HCT116 (cell line): ENCODE results near the gene ASB7. TPM values are rescaled to one million over a fixed set of nuclear protein-coding genes. Genes with fewer than 3 reads are reported as not detected.

Experiments used
- ATAC-seq: fragments of 200-7000 bp; cut with Tn5 transposase; 2 replicates; pipeline ENCODE4 v1.9.1; 2020; ENCODE audit warnings: mild to moderate bottlenecking, moderate library complexity
- BruUV-seq: library from RNA; stranded (reverse); fragments of 400-500 nt; replicated peaks from 2 replicates; lab custom pipeline; 2021; lab: Mats Ljungman, UMichigan
- CTCF ChIA-PET: fragments of 300-600 bp; sonication (Branson Sonifier 250); formaldehyde crosslinking; loops from one replicate; lab custom pipeline; 2021; ENCODE audit warnings: antibody characterized with exemption; lab: Charles Lee
- POLR2A ChIA-PET: fragments of 300-600, 350-600 bp; sonication (Branson Sonifier 250); formaldehyde crosslinking; loops from one replicate; lab custom pipeline; 2021; ENCODE audit warnings: antibody characterized with exemption; lab: Charles Lee
- RAD21 ChIA-PET, 2 experiments: fragments of 300-600 bp; sonication (Branson Sonifier 250); formaldehyde crosslinking; loops; one replicate each; lab custom pipeline; 2023; ENCODE audit warnings: low total read pairs in 2 of 2; ENCODE audit not compliant: uncharacterized antibody in 2 of 2, unreplicated experiment in 2 of 2, low non-redundant PET in 1 of 2; lab: Charles Lee
- DNase-seq: peaks from one replicate; pipeline ENCODE4 v3.0.0-alpha.2; 2010; ENCODE audit warnings: low read depth, low spot score
- H2AFZ ChIP-seq: fragments of 200-600 bp; shearing (Covaris generic), sonication (generic); 2 replicates; pipeline ENCODE4 v1.6.1; 2017; ENCODE audit warnings: low read depth, mixed run types, mixed read lengths, antibody characterized with exemption, low read length; ENCODE audit not compliant: poor library complexity, severe bottlenecking
- H3K27ac ChIP-seq: 2 replicates; pipeline ENCODE4 v1.5.1; 2012; ENCODE audit warnings: low read depth, low read length
- H3K27me3 ChIP-seq: fragments of 200-600 bp; sonication (generic); 2 replicates; pipeline ENCODE4 v1.6.1; 2016; ENCODE audit warnings: mixed run types, low read length, mixed read lengths; ENCODE audit not compliant: insufficient read depth
- H3K36me3 ChIP-seq, 2 experiments: fragments of 200-500 bp in 1 of 2; fragments of 200-600 bp in 1 of 2; sonication (Bioruptor generic) in 1 of 2; sonication (generic) in 1 of 2; 2 replicates each; pipeline versions ENCODE4 v1.5.1 to v1.6.1; 2014 to 2016; ENCODE audit warnings: low read length in 2 of 2, inconsistent platforms in 1 of 2, mixed read lengths in 1 of 2, mixed run types in 1 of 2; ENCODE audit not compliant: insufficient read depth in 2 of 2, control insufficient read depth in 1 of 2
- H3K4me1 ChIP-seq, 2 experiments: fragments of 200-600 bp in 1 of 2; sonication (generic) in 1 of 2; 2 replicates each; pipeline versions ENCODE4 v1.5.1 to v1.6.1; 2012 to 2017; ENCODE audit warnings: low read length in 2 of 2, inconsistent platforms in 1 of 2, mild to moderate bottlenecking in 1 of 2, mixed read lengths in 1 of 2, mixed run types in 1 of 2, moderate library complexity in 1 of 2; ENCODE audit not compliant: insufficient read depth in 2 of 2, control insufficient read depth in 1 of 2
- H3K4me2 ChIP-seq: fragments of 200-600 bp; sonication (generic); 2 replicates; pipeline ENCODE4 v1.6.1; 2017; ENCODE audit warnings: mixed run types, low read length, mixed read lengths
- H3K4me3 ChIP-seq, 2 experiments: fragments of 200-600 bp in 1 of 2; sonication (generic) in 1 of 2; replicated peaks in 1 of 2; 2 replicates each; pipeline ENCODE4 v1.5.1; 2011 to 2016; ENCODE audit warnings: low read length in 2 of 2, control low read depth in 1 of 2, low read depth in 1 of 2, mild to moderate bottlenecking in 1 of 2, mixed read lengths in 1 of 2, mixed run types in 1 of 2
- H3K79me2 ChIP-seq: fragments of 200-600 bp; sonication (generic); 2 replicates; pipeline ENCODE4 v1.6.1; 2017; ENCODE audit warnings: mild to moderate bottlenecking, mixed run types, low read length, moderate library complexity, mixed read lengths; ENCODE audit not compliant: insufficient read depth
- H3K9ac ChIP-seq: fragments of 200-600 bp; sonication (generic); 2 replicates; pipeline ENCODE4 v1.6.1; 2016; ENCODE audit warnings: low read length, mixed read lengths
- H3K9me2 ChIP-seq: fragments of 200-600 bp; sonication (generic), shearing (Covaris generic); 2 replicates; pipeline ENCODE4 v1.6.1; 2017; ENCODE audit warnings: mixed run types, mild to moderate bottlenecking, moderate library complexity; ENCODE audit not compliant: insufficient read depth
- H3K9me3 ChIP-seq, 2 experiments: fragments of 200-500 bp in 1 of 2; fragments of 200-600 bp in 1 of 2; sonication (Bioruptor generic) in 1 of 2; sonication (generic) in 1 of 2; 2 replicates each; pipeline ENCODE4 v1.6.1; 2014 to 2017; ENCODE audit warnings: low read length in 2 of 2, mixed read lengths in 2 of 2, inconsistent platforms in 1 of 2, low read depth in 1 of 2, mild to moderate bottlenecking in 1 of 2, mixed run types in 1 of 2, moderate library complexity in 1 of 2; ENCODE audit not compliant: control insufficient read depth in 1 of 2, insufficient read depth in 1 of 2
- H4K20me1 ChIP-seq: fragments of 200-600 bp; sonication (generic), shearing (Covaris generic); 2 replicates; pipeline ENCODE4 v1.6.1; 2017; ENCODE audit warnings: mixed run types, mild to moderate bottlenecking, moderate library complexity; ENCODE audit not compliant: insufficient read depth
- ATF3 ChIP-seq: IDR thresholded peaks from 2 replicates; pipeline ENCODE4 v1.6.1; 2012
- CTCF ChIP-seq, 3 experiments: fragments of 200-600 bp in 1 of 3; sonication (generic) in 1 of 3; IDR thresholded peaks in 2 of 3; conservative IDR thresholded peaks in 1 of 3; 2 replicates each; pipeline ENCODE4 v1.5.1; 2012 to 2017; ENCODE audit warnings: low read depth in 2 of 3, low read length in 2 of 3, antibody characterized with exemption in 1 of 3, borderline replicate concordance in 1 of 3, control low read depth in 1 of 3, mild to moderate bottlenecking in 1 of 3, mixed read lengths in 1 of 3, mixed run types in 1 of 3, moderate library complexity in 1 of 3; ENCODE audit not compliant: insufficient read depth in 1 of 3
- ELF1 ChIP-seq: IDR thresholded peaks from 2 replicates; pipeline ENCODE4 v1.6.1; 2012; ENCODE audit warnings: low read depth, borderline replicate concordance
- EZH2phosphoT487 ChIP-seq: fragments of 200-600 bp; IDR thresholded peaks from 2 replicates; pipeline ENCODE4 v1.6.1; 2018; ENCODE audit warnings: antibody characterized with exemption, borderline replicate concordance
- FOSL1 ChIP-seq: IDR thresholded peaks from 2 replicates; pipeline ENCODE4 v1.6.1; 2012; ENCODE audit warnings: low read depth
- JUND ChIP-seq: IDR thresholded peaks from 2 replicates; pipeline ENCODE4 v1.6.1; 2012
- MAX ChIP-seq: IDR thresholded peaks from 2 replicates; pipeline ENCODE4 v1.6.1; 2012
- POLR2A ChIP-seq: IDR thresholded peaks from 2 replicates; pipeline ENCODE4 v1.7.0; 2011; ENCODE audit warnings: borderline replicate concordance; ENCODE audit not compliant: insufficient read depth, insufficient read length; ENCODE audit errors: extremely low read depth
- POLR2AphosphoS5 ChIP-seq: IDR thresholded peaks from 2 replicates; pipeline ENCODE4 v1.6.1; 2011; ENCODE audit warnings: mild to moderate bottlenecking, low read depth, low read length, moderate library complexity
- RAD21 ChIP-seq: IDR thresholded peaks from 2 replicates; pipeline ENCODE4 v1.6.1; 2012; ENCODE audit warnings: low read depth, mild to moderate bottlenecking
- REST ChIP-seq: IDR thresholded peaks from 2 replicates; pipeline ENCODE4 v1.6.1; 2012; ENCODE audit warnings: low read depth
- SIN3A ChIP-seq: IDR thresholded peaks from 2 replicates; pipeline ENCODE4 v1.6.1; 2012; ENCODE audit warnings: low read depth
- SP1 ChIP-seq: IDR thresholded peaks from 2 replicates; pipeline ENCODE4 v1.6.1; 2012; ENCODE audit warnings: low read depth
- SRF ChIP-seq: IDR thresholded peaks from 2 replicates; pipeline ENCODE4 v1.6.1; 2012; ENCODE audit warnings: low read depth
- YY1 ChIP-seq: IDR thresholded peaks from 2 replicates; pipeline ENCODE4 v1.6.1; 2011; ENCODE audit warnings: low read length, low read depth, moderate library complexity, mild to moderate bottlenecking; ENCODE audit not compliant: insufficient replicate concordance; ENCODE audit errors: extremely low read depth
- ZBTB33 ChIP-seq: IDR thresholded peaks from 2 replicates; pipeline ENCODE4 v1.6.1; 2011; ENCODE audit warnings: mild to moderate bottlenecking, low read length, moderate library complexity; ENCODE audit not compliant: insufficient replicate concordance; ENCODE audit errors: extremely low read depth
- ZFX ChIP-seq: fragments of 450-650 bp; IDR thresholded peaks from 2 replicates; pipeline ENCODE4 v1.6.1; 2017
- ZNF274 ChIP-seq: fragments of 200-500 bp; sonication (Bioruptor generic); IDR thresholded peaks from 2 replicates; pipeline ENCODE4 v1.6.1; 2014; ENCODE audit warnings: mild to moderate bottlenecking, low read depth, low read length, inconsistent platforms
- intact Hi-C: fragments of 100-400 bp; cut with micrococcal nuclease; formaldehyde crosslinking; loops from 2 replicates; pipeline ENCODE4 v1.10.0; 2022
- total RNA-seq: library from RNA; stranded (reverse); gene quantifications from one replicate; pipeline ENCODE4 v1.2.1, GENCODE V29; 2021; ENCODE audit not compliant: unreplicated experiment

The ASB7 gene
- total RNA-seq, 1 experiment from 2014 or later, result 16.6 TPM

- Histone ChIP-seq H3K9ac (no peak overlapping the region), H3K4me1 (peaks cover 0 to 3% of the 10 kb centered on the region in 2 experiments; a peak in 1 of 4 replicates), H3K9me3 (no peaks in the 10 kb centered on the region), H3K9me2 (no peaks in the 10 kb centered on the region), H3K4me2 (no peak overlapping the region), H4K20me1 (no peaks in the 10 kb centered on the region), H3K36me3 (no peaks in the 10 kb centered on the region), H3K27ac (no peak overlapping the region), H3K27me3 (no peaks in the 10 kb centered on the region), H2AFZ (no peak overlapping the region), H3K4me3 (no peak overlapping the region), H3K79me2 (no peaks in the 10 kb centered on the region)
- POLR2A ChIA-PET, result no interaction called here
- no TSS peak for BruUV-seq
- DNase-seq (no peak), ATAC-seq (no peak)
- intact Hi-C loops, result no loop called here
- CTCF ChIA-PET, result no interaction called here
- RAD21 ChIA-PET, result no interaction called here
- TF ChIP-seq FOSL1, result no peak
- no peak for TF ChIP-seq RAD21
- TF ChIP-seq JUND, result no peak
- no peak for TF ChIP-seq YY1
- no peak for TF ChIP-seq EZH2phosphoT487
- TF ChIP-seq SIN3A, result no peak
- no peak for TF ChIP-seq ZBTB33
- TF ChIP-seq SRF, result no peak
- no peak for TF ChIP-seq MAX
- TF ChIP-seq POLR2A, result no peak
- TF ChIP-seq ATF3, result no peak
- TF ChIP-seq SP1, result no peak
- no peak for TF ChIP-seq CTCF (IDR thresholded peaks at IDR 0.05 in 2 of 3, conservative IDR thresholded peaks at IDR 0.05 in 1 of 3; ENCODE audit: borderline replicate concordance in 1 of 3, insufficient read depth in 1 of 3, low read depth in 2 of 3, low read length in 2 of 3)
- no peak for TF ChIP-seq POLR2AphosphoS5
- no peak for TF ChIP-seq ZFX
- TF ChIP-seq REST, result no peak
- TF ChIP-seq ELF1, result no peak
- TF ChIP-seq ZNF274, result no peak
These were observed 90.3 kb downstream of the ASB7 start for GRCh38 chr15:100692671-100693070.
